ENCODE measurements around the gene RIOK1. TPM values are rescaled to one million over a fixed set of nuclear protein-coding genes. Genes with fewer than 3 reads are reported as not detected.

RIOK1 gene
- total and polyA plus RNA-seq, 2 of the 8 experiments (the other 6 are each of a cell fraction or from before 2014, with no cell fraction given), result 11.8 to 26.9 TPM

GRCh38 chr6:7439228-7439627, 49.6 kb downstream of the RIOK1 start:
- Histone ChIP-seq H4K20me1 (replicated peaks in 1 of 2; ENCODE audit: control insufficient read depth in 1 of 2, insufficient read depth in 2 of 2, low read length in 2 of 2) (no peaks in the 10 kb centered on the region), H2AK5ac (ENCODE audit: low read depth, low read length) (no peak overlapping the region), H3K23me2 (ENCODE audit: low read depth, low read length) (no peaks in the 10 kb centered on the region; the same call in 1 of the 2 replicates), H2BK20ac (ENCODE audit: low read length) (no peak overlapping the region), H2AFZ (ENCODE audit: low read length) (no peak overlapping the region), H2BK5ac (ENCODE audit: low read depth, low read length) (no peak overlapping the region), H2BK12ac (ENCODE audit: low read depth, low read length) (no peak overlapping the region), H3K79me2 (ENCODE audit: control insufficient read depth in 1 of 2, insufficient read depth in 2 of 2, low read length in 2 of 2) (no peaks in the 10 kb centered on the region), H2BK120ac (replicated peaks; ENCODE audit: low read depth, low read length) (no peak overlapping the region), H3K23ac (ENCODE audit: insufficient read length) (no peak overlapping the region), H3K79me1 (ENCODE audit: low read depth, low read length) (no peaks in the 10 kb centered on the region), H3K36me3 (ENCODE audit: control insufficient read depth in 2 of 4, insufficient read depth in 4 of 4, low read length in 3 of 4) (no peaks in the 10 kb centered on the region), H3K4me1 (replicated peaks in 1 of 4; ENCODE audit: control insufficient read depth in 3 of 4, insufficient read depth in 4 of 4, low read length in 3 of 4) (no peaks in the 10 kb centered on the region; a peak in 1 of 7 replicates), H3K18ac (ENCODE audit: extremely low read depth, low read length) (no peak overlapping the region), H3K4me3 (ENCODE audit: extremely low read depth in 1 of 4, insufficient read depth in 2 of 4, low read depth in 3 of 4, low read length in 4 of 4) (no peak overlapping the region), H4K8ac (ENCODE audit: extremely low read depth, insufficient read depth, low read length) (no peak overlapping the region), H3K27me3 (replicated peaks in 1 of 4; ENCODE audit: control insufficient read depth in 3 of 4, extremely low read depth in 1 of 4, insufficient read depth in 3 of 4, low read length in 3 of 4) (no peaks in the 10 kb centered on the region), H2BK15ac (ENCODE audit: low read length) (no peak overlapping the region), H3K56ac (replicated peaks; ENCODE audit: insufficient read length, low read depth, low read length) (no peak overlapping the region), H3K14ac (ENCODE audit: insufficient read length) (no peak overlapping the region), H3K27ac (ENCODE audit: low read depth, low read length) (no peak overlapping the region), H3K9me3 (ENCODE audit: insufficient read depth in 2 of 2, low read depth in 1 of 2, low read length in 1 of 2) (no peaks in the 10 kb centered on the region; a peak in 1 of 4 replicates), H3K9ac (replicated peaks in 1 of 4; ENCODE audit: extremely low read depth in 1 of 4, low read depth in 3 of 4, low read length in 3 of 4) (no peak overlapping the region), H3K4ac (replicated peaks; ENCODE audit: insufficient read length, low read depth, low read length) (no peak overlapping the region), H3K4me2 (ENCODE audit: insufficient read depth in 1 of 2, low read depth in 2 of 2, low read length in 2 of 2) (no peak overlapping the region), H4K5ac (ENCODE audit: insufficient read length, low read depth, low read length) (no peak overlapping the region), H4K91ac (replicated peaks; ENCODE audit: insufficient read length, low read length) (no peak overlapping the region)
- CTCF ChIA-PET (ENCODE audit: partially characterized antibody), result interaction anchor here (1.6 kb wide), 1 partner anchor 17 kb away, joined by 3 read pairs; no protein-coding TSS in a partner anchor
- 85% methylated on average over 3 of the region's 3 CpGs; no CpG with 5 or more reads in 1 of the 2 experiments for WGBS, 2 experiments (ENCODE audit: extremely low coverage in 1 of 2, insufficient coverage in 1 of 2, insufficient read length in 1 of 2, insufficient replicate concordance in 2 of 2, low coverage in 1 of 2, low lambda C conversion rate in 2 of 2, missing lambda C conversion rate in 1 of 2)
- FAIRE-seq (no peak), DNase-seq (ENCODE audit: low read depth in 1 of 2, low spot score in 2 of 2) (no peak)
- POLR2A ChIA-PET (ENCODE audit: partially characterized antibody), result no interaction called here
- TF ChIP-seq SP4 (IDR thresholded peaks at IDR 0.05; ENCODE audit: low read length), result no peak
- no peak for TF ChIP-seq YY1 (IDR thresholded peaks at IDR 0.05; ENCODE audit: low read depth, low read length)
- TF ChIP-seq TBP (IDR thresholded peaks at IDR 0.05; ENCODE audit: low read depth, low read length), result no peak
- no peak for TF ChIP-seq ATF3 (IDR thresholded peaks at IDR 0.05; ENCODE audit: insufficient read depth, low read depth, low read length)

Measured in H1 (cell line).